GM23338 (cell line): ENCODE measurements around the gene ONECUT3. TPM values are rescaled to one million over a fixed set of nuclear protein-coding genes. Genes with fewer than 3 reads are reported as not detected.

Source experiments
- ATAC-seq: fragments of 200-7000 bp; cut with Tn5 transposase; 3 replicates; pipeline ENCODE4 v1.9.1; 2020
- DNase-seq: peaks from one replicate; pipeline ENCODE4 v3.0.0-alpha.2; 2015; ENCODE audit warnings: low spot score
- H2AFZ ChIP-seq: fragments of 200-600 bp; sonication (generic); 2 replicates; pipeline ENCODE4 v1.8.0; 2016; ENCODE audit warnings: antibody characterized with exemption, mild to moderate bottlenecking, moderate library complexity
- H3F3A ChIP-seq: fragments of 200-600 bp; sonication (generic); replicated peaks from 2 replicates; pipeline ENCODE4 v1.8.0; 2017; ENCODE audit warnings: antibody characterized with exemption, mixed run types, low read depth
- H3K27ac ChIP-seq: fragments of 200-600 bp; sonication (generic); 2 replicates; pipeline ENCODE4 v1.6.1; 2016; ENCODE audit warnings: low read depth
- H3K27me3 ChIP-seq: fragments of 200-600 bp; sonication (generic); 2 replicates; pipeline ENCODE4 v1.8.0; 2016; ENCODE audit warnings: mild to moderate bottlenecking, mixed run types, moderate library complexity; ENCODE audit not compliant: insufficient read depth
- H3K36me3 ChIP-seq: fragments of 200-600 bp; sonication (generic); 2 replicates; pipeline ENCODE4 v1.8.0; 2016; ENCODE audit warnings: mild to moderate bottlenecking; ENCODE audit not compliant: insufficient read depth
- H3K4me1 ChIP-seq: fragments of 200-600 bp; sonication (generic); 2 replicates; pipeline ENCODE4 v1.8.0; 2016; ENCODE audit warnings: mild to moderate bottlenecking, moderate library complexity; ENCODE audit not compliant: insufficient read depth
- H3K4me2 ChIP-seq: fragments of 200-600 bp; sonication (generic); 2 replicates; pipeline ENCODE4 v1.7.1; 2017; ENCODE audit warnings: mixed run types
- H3K4me3 ChIP-seq: fragments of 200-600 bp; sonication (generic); 2 replicates; pipeline ENCODE4 v1.6.1; 2016; ENCODE audit warnings: mixed run types
- H3K79me2 ChIP-seq: fragments of 200-600 bp; sonication (generic); replicated peaks from 2 replicates; pipeline ENCODE4 v1.8.0; 2017; ENCODE audit warnings: mild to moderate bottlenecking; ENCODE audit not compliant: insufficient read depth
- H3K9me2 ChIP-seq: fragments of 200-600 bp; sonication (generic); 2 replicates; pipeline ENCODE4 v1.8.0; 2017; ENCODE audit not compliant: insufficient read depth
- H4K20me1 ChIP-seq: fragments of 200-600 bp; sonication (generic); replicated peaks from 2 replicates; pipeline ENCODE4 v1.8.0; 2017; ENCODE audit warnings: mild to moderate bottlenecking; ENCODE audit not compliant: insufficient read depth
- H3K27ac Mint-ChIP-seq: 2 replicates; pipeline ENCODE4 v1.8.0; 2020; ENCODE audit warnings: inconsistent platforms, mild to moderate bottlenecking, moderate library complexity, mixed read lengths
- H3K27me3 Mint-ChIP-seq: 3 replicates; pipeline ENCODE4 v1.8.0; 2022; ENCODE audit warnings: low read depth, mild to moderate bottlenecking, moderate library complexity, mixed read lengths, inconsistent platforms; ENCODE audit not compliant: insufficient read depth, poor library complexity
- H3K36me3 Mint-ChIP-seq: 3 replicates; pipeline ENCODE4 v1.8.0; 2021; ENCODE audit warnings: low read depth, mild to moderate bottlenecking, inconsistent platforms, moderate library complexity, mixed read lengths
- H3K4me1 Mint-ChIP-seq: 3 replicates; pipeline ENCODE4 v1.8.0; 2020; ENCODE audit warnings: mild to moderate bottlenecking, inconsistent platforms, mixed read lengths
- H3K4me3 Mint-ChIP-seq: 3 replicates; pipeline ENCODE4 v1.8.0; 2021; ENCODE audit warnings: moderate library complexity, mild to moderate bottlenecking, inconsistent platforms, mixed read lengths
- H3K9me3 Mint-ChIP-seq: 3 replicates; pipeline ENCODE4 v1.8.0; 2020; ENCODE audit warnings: moderate library complexity, mild to moderate bottlenecking, inconsistent platforms, mixed read lengths
- EZH2 ChIP-seq: fragments of 200-600 bp; sonication (generic); IDR thresholded peaks from one replicate; pipeline ENCODE4 v1.8.0; 2017; ENCODE audit warnings: antibody characterized with exemption, mild to moderate bottlenecking, low read depth; ENCODE audit not compliant: unreplicated experiment
- EZH2phosphoT487 ChIP-seq: fragments of 200-600 bp; sonication (generic); IDR thresholded peaks from one replicate; pipeline ENCODE4 v1.8.1; 2018; ENCODE audit warnings: antibody characterized with exemption; ENCODE audit not compliant: unreplicated experiment
- NANOG ChIP-seq: IDR thresholded peaks from 2 replicates; pipeline ENCODE4 v1.6.1; 2016; ENCODE audit warnings: antibody characterized with exemption, borderline replicate concordance
- ZNF462 ChIP-seq: fragments of 250-450 bp; sonication (Bioruptor Pico); IDR thresholded peaks from 2 replicates; pipeline ENCODE4 v1.5.0; 2020; ENCODE audit warnings: mild to moderate bottlenecking, moderate library complexity
- polyA plus RNA-seq: library from polyadenylated mRNA; unstranded; fragments of >200 nt; fragmentation: Nextera tagmentation; extraction: Ambion mirVana; gene quantifications from 2 replicates; pipeline ENCODE4 v1.2.1, GENCODE V29; 2016
- total RNA-seq: library from RNA; depleted of rRNA; stranded (reverse); fragments of >200 nt; shearing (Covaris generic); gene quantifications from 2 replicates; pipeline ENCODE4 v1.2.3, GENCODE V29; 2014
- TF ChIP-seq, protein P1 (sequence below): IDR thresholded peaks from 2 replicates; pipeline ENCODE4 v1.6.1; 2016; ENCODE audit warnings: antibody characterized with exemption
- TF ChIP-seq, protein P2 (sequence below): IDR thresholded peaks from one replicate; pipeline ENCODE4 v1.6.1; 2018; ENCODE audit warnings: antibody characterized with exemption; ENCODE audit not compliant: unreplicated experiment

The ONECUT3 gene
- total and polyA plus RNA-seq, 2 experiments from 2014 or later, result not detected

- H3K4me2 ChIP-seq, result peak overlapping the region; percentile 72; the same call in 1 of the 2 replicates
- no peaks in the 10 kb centered on the region for H3K36me3 Mint-ChIP-seq
- H3K4me3 Mint-ChIP-seq, result peak overlapping the region; percentile 44; the same call in 1 of the 3 replicates
- no peak overlapping the region for H2AFZ ChIP-seq
- H3K9me3 Mint-ChIP-seq, result peaks cover 25% of the 10 kb centered on the region
- no peak overlapping the region for H3K27ac ChIP-seq
- H3K27ac Mint-ChIP-seq, result no peak overlapping the region
- ATAC-seq (peak; percentile 3; the same call in 2 of the 3 replicates), DNase-seq (peak; percentile 76)
- H3K4me1 ChIP-seq, result peaks cover 22% of the 10 kb centered on the region
- H4K20me1 ChIP-seq, result peaks cover 12% of the 10 kb centered on the region
- H3K79me2 ChIP-seq, result no peaks in the 10 kb centered on the region
- H3K9me2 ChIP-seq, result no peaks in the 10 kb centered on the region
- no peaks in the 10 kb centered on the region for H3K36me3 ChIP-seq
- TF ChIP-seq EZH2 (peak; percentile 92), EZH2phosphoT487 (no peak), NANOG (no peak)
- TF ChIP-seq, protein P1, sequence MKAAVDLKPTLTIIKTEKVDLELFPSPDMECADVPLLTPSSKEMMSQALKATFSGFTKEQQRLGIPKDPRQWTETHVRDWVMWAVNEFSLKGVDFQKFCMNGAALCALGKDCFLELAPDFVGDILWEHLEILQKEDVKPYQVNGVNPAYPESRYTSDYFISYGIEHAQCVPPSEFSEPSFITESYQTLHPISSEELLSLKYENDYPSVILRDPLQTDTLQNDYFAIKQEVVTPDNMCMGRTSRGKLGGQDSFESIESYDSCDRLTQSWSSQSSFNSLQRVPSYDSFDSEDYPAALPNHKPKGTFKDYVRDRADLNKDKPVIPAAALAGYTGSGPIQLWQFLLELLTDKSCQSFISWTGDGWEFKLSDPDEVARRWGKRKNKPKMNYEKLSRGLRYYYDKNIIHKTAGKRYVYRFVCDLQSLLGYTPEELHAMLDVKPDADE, result no peak
- TF ChIP-seq, protein P2, sequence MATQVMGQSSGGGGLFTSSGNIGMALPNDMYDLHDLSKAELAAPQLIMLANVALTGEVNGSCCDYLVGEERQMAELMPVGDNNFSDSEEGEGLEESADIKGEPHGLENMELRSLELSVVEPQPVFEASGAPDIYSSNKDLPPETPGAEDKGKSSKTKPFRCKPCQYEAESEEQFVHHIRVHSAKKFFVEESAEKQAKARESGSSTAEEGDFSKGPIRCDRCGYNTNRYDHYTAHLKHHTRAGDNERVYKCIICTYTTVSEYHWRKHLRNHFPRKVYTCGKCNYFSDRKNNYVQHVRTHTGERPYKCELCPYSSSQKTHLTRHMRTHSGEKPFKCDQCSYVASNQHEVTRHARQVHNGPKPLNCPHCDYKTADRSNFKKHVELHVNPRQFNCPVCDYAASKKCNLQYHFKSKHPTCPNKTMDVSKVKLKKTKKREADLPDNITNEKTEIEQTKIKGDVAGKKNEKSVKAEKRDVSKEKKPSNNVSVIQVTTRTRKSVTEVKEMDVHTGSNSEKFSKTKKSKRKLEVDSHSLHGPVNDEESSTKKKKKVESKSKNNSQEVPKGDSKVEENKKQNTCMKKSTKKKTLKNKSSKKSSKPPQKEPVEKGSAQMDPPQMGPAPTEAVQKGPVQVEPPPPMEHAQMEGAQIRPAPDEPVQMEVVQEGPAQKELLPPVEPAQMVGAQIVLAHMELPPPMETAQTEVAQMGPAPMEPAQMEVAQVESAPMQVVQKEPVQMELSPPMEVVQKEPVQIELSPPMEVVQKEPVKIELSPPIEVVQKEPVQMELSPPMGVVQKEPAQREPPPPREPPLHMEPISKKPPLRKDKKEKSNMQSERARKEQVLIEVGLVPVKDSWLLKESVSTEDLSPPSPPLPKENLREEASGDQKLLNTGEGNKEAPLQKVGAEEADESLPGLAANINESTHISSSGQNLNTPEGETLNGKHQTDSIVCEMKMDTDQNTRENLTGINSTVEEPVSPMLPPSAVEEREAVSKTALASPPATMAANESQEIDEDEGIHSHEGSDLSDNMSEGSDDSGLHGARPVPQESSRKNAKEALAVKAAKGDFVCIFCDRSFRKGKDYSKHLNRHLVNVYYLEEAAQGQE, result no peak
- H3F3A ChIP-seq, result 0 out of 2 replicates have a peak, but pooled peaks cover 7% of the 10 kb centered on the region
- peaks cover 99% of the 10 kb centered on the region for H3K27me3 ChIP-seq
- peak overlapping the region; percentile 41; the same call in 1 of the 2 replicates for H3K4me3 ChIP-seq
- H3K4me1 Mint-ChIP-seq, result peaks cover 8% of the 10 kb centered on the region; the same call in 2 of the 3 replicates
- peaks cover 90% of the 10 kb centered on the region for H3K27me3 Mint-ChIP-seq
Measured at GRCh38 chr19:1765904-1766799, 12.8 kb downstream of the ONECUT3 start.

- H3K9me3 Mint-ChIP-seq, result peaks cover 27% of the 10 kb centered on the region
- Histone ChIP-seq H3K27me3 (peaks cover 98% of the 10 kb centered on the region), H4K20me1 (peaks cover 7% of the 10 kb centered on the region), H3K79me2 (no peaks in the 10 kb centered on the region), H3K4me2 (no peak overlapping the region), H3K9me2 (no peaks in the 10 kb centered on the region), H3K27ac (no peak overlapping the region), H3K36me3 (no peaks in the 10 kb centered on the region), H3K4me3 (0 out of 2 replicates have a peak overlapping the region, but pooled peaks have one; percentile 10), H2AFZ (no peak overlapping the region), H3K4me1 (peaks cover 16% of the 10 kb centered on the region), H3F3A (0 out of 2 replicates have a peak, but pooled peaks cover 2% of the 10 kb centered on the region)
- H3K36me3 Mint-ChIP-seq, result no peaks in the 10 kb centered on the region
- DNase-seq (no peak), ATAC-seq (no peak; the same call in 2 of the 3 replicates)
- TF ChIP-seq EZH2 (peak; percentile 31), ZNF462 (CRISPR knock-in tag) (no peak)
- H3K27me3 Mint-ChIP-seq, result peaks cover 83% of the 10 kb centered on the region
- H3K4me1 Mint-ChIP-seq, result peaks cover 6% of the 10 kb centered on the region; the same call in 2 of the 3 replicates
- no peak overlapping the region for H3K4me3 Mint-ChIP-seq
- no peak overlapping the region for H3K27ac Mint-ChIP-seq
Measured at GRCh38 chr19:1766800-1767352, 13.6 kb downstream of the ONECUT3 start.
